Right hindlimb (tissue), 1 donor: ENCODE measurements around the gene TMEM52.

Experiments used
- DNase-seq: peaks from one replicate; pipeline ENCODE4 v3.0.0-alpha.2; 2018

The TMEM52 gene

GRCh38 chr1:1914101-1914970 lies 4.7 kb downstream of the TMEM52 start:
- DNase-seq, result peak; percentile 60

GRCh38 chr1:1911350-1912041 lies 7.6 kb downstream of the TMEM52 start:
- no peak for DNase-seq

GRCh38 chr1:1910651-1911331 lies 8.3 kb downstream of the TMEM52 start:
- DNase-seq, result peak; percentile 19

- no peak for DNase-seq
These were observed 9.0 kb downstream of the TMEM52 start for GRCh38 chr1:1910033-1910465.

GRCh38 chr1:1908506-1908791 lies 10.6 kb downstream of the TMEM52 start:
- no peak for DNase-seq

- peak; percentile 40 for DNase-seq
These were observed 11.9 kb downstream of the TMEM52 start for GRCh38 chr1:1907098-1907736.

- DNase-seq, result peak; percentile 85
These were observed 12.6 kb downstream of the TMEM52 start for GRCh38 chr1:1906185-1907097.

- no peak for DNase-seq
These were observed 15.9 kb downstream of the TMEM52 start for GRCh38 chr1:1903224-1903623.

GRCh38 chr1:1901641-1902294 lies 17.3 kb downstream of the TMEM52 start:
- DNase-seq, result no peak

- DNase-seq, result no peak
These were observed 18.0 kb downstream of the TMEM52 start for GRCh38 chr1:1900883-1901640.

GRCh38 chr1:1899967-1900327 lies 19.1 kb downstream of the TMEM52 start:
- no peak for DNase-seq

- peak; percentile 25 for DNase-seq
These were observed 19.7 kb downstream of the TMEM52 start for GRCh38 chr1:1899266-1899966.

GRCh38 chr1:1898246-1898933 lies 20.7 kb downstream of the TMEM52 start:
- DNase-seq, result no peak

GRCh38 chr1:1895456-1896336 lies 23.4 kb downstream of the TMEM52 start:
- no peak for DNase-seq

GRCh38 chr1:1895060-1895418 lies 24.0 kb downstream of the TMEM52 start:
- DNase-seq, result no peak

- DNase-seq, result no peak
These were observed 24.6 kb downstream of the TMEM52 start for GRCh38 chr1:1894354-1895059.

GRCh38 chr1:1893997-1894353 lies 25.1 kb downstream of the TMEM52 start:
- DNase-seq, result no peak
